IPS-18a (cell line): ENCODE measurements around the gene CTTN.
"Not testable (repeated sequence)": the region's sequence is repeated elsewhere in the genome, so short reads cannot be mapped to it uniquely, and the experiment has no call there.

Source experiments
- H3K27ac ChIP-seq: one replicate; pipeline ENCODE4 v1.5.1; 2013; ENCODE audit warnings: low read length
- H3K27me3 ChIP-seq: one replicate; pipeline ENCODE4 v1.6.1; 2013; ENCODE audit warnings: mild to moderate bottlenecking, low read length; ENCODE audit not compliant: control insufficient read depth, insufficient read depth
- H3K36me3 ChIP-seq: one replicate; pipeline ENCODE4 v1.6.1; 2013; ENCODE audit warnings: low read depth, low read length; ENCODE audit not compliant: control insufficient read depth
- H3K4me1 ChIP-seq: one replicate; pipeline ENCODE4 v1.6.1; 2013; ENCODE audit warnings: low read depth, low read length; ENCODE audit not compliant: control insufficient read depth
- H3K4me3 ChIP-seq: one replicate; pipeline ENCODE4 v1.5.1; 2013; ENCODE audit warnings: low read length
- H3K9ac ChIP-seq: one replicate; pipeline ENCODE4 v1.6.1; 2013; ENCODE audit warnings: mild to moderate bottlenecking, low read length, moderate library complexity
- H3K9me3 ChIP-seq: one replicate; pipeline ENCODE4 v1.6.1; 2013; ENCODE audit warnings: low read depth, low read length; ENCODE audit not compliant: control insufficient read depth

Gene CTTN

GRCh38 chr11:70381872-70382861 is 16.2 kb upstream of the CTTN start:
- no peak overlapping the region for H3K9ac ChIP-seq
- no peaks in the 10 kb centered on the region for H3K27me3 ChIP-seq
- H3K36me3 ChIP-seq: peaks cover 26% of the 10 kb centered on the region
- H3K27ac ChIP-seq: no peak overlapping the region
- H3K9me3 ChIP-seq: no peaks in the 10 kb centered on the region
- no peak overlapping the region for H3K4me3 ChIP-seq
- H3K4me1 ChIP-seq: no peaks in the 10 kb centered on the region

DNA sequence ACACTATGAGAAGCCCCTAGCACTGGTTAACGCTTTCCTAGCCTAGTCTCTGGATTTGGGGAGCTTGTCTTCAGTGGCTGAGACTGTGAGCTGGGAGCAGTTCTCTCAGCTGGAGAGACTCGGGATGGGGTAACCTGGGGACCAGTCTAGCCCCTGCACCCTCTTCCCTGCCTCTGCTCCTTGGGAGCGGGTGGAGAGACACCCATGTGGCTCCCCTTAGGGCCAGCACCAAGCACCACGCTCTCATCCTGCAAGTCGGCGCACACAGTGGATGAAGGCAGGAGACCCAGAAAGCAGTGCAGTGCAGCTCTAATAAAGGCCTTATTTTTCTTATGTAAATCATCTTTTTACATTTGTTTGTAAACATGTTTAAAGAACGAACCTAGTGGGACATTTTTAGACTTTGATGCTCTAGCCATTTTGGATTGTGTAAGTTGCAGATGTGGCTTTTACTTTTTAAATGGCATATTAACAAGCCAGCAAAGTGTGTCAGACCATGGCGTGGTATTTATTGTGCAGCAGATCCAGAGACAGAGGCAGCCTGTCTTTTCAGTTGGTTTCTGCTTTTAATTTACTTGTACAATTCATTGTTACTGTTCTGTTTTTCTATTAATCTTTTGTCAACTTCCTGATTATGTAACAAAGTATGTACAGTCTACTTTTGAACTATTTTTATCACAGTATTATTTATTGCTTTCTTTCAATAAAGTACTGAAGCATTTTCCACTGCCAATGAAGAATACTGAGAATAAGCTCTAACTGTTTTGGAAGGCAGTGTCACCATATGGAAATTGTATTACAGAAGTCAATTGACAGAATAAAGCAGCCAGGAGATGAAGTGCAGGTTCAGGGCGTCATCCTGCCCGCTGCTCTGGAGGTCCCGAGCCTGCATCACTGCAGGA is 14.4 kb upstream of the CTTN start:
- H3K4me1 ChIP-seq: no peaks in the 10 kb centered on the region
- H3K36me3 ChIP-seq: peaks cover 11% of the 10 kb centered on the region
- H3K27ac ChIP-seq: no peak overlapping the region
- H3K9ac ChIP-seq: no peak overlapping the region
- H3K9me3 ChIP-seq: no peaks in the 10 kb centered on the region
- no peak overlapping the region for H3K4me3 ChIP-seq
- H3K27me3 ChIP-seq: no peaks in the 10 kb centered on the region

- Histone ChIP-seq H3K27ac (no peak overlapping the region), H3K27me3 (no peaks in the 10 kb centered on the region), H3K4me3 (no peak overlapping the region), H3K9me3 (no peaks in the 10 kb centered on the region), H3K4me1 (peaks cover 7% of the 10 kb centered on the region), H3K9ac (no peak overlapping the region), H3K36me3 (peaks cover 8% of the 10 kb centered on the region)
Observed at GRCh38 chr11:70384566-70385152, 13.7 kb upstream of the CTTN start.

DNA sequence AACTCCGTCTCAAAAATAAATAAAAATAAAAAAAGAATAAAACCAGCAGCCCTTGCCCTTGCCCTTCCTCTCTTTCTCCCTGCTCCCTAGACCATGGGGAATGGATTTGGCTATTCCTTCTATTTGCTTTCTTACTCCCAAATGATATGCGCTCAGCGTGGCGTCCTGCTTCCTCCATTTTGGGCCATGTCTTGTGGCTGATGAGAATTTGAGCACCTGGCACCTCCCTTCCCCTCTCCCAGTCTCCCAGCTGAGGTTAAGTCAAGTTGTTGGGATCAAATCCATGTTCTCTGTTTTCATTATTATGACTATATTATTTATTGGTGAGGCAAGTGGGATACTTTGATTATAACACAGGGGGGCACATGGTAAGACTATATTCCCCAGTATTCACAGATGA is 10.8 kb upstream of the CTTN start:
- Histone ChIP-seq H3K9ac (no peak overlapping the region), H3K9me3 (no peaks in the 10 kb centered on the region), H3K27me3 (no peaks in the 10 kb centered on the region), H3K36me3 (peaks cover 8% of the 10 kb centered on the region), H3K27ac (no peak overlapping the region), H3K4me3 (no peak overlapping the region), H3K4me1 (peaks cover 15% of the 10 kb centered on the region)

GRCh38 chr11:70389201-70389600 is 9.1 kb upstream of the CTTN start:
- Histone ChIP-seq H3K4me3 (no peak overlapping the region), H3K36me3 (peaks cover 8% of the 10 kb centered on the region), H3K9me3 (no peaks in the 10 kb centered on the region), H3K27me3 (no peaks in the 10 kb centered on the region), H3K9ac (no peak overlapping the region), H3K4me1 (peaks cover 15% of the 10 kb centered on the region), H3K27ac (no peak overlapping the region)

DNA sequence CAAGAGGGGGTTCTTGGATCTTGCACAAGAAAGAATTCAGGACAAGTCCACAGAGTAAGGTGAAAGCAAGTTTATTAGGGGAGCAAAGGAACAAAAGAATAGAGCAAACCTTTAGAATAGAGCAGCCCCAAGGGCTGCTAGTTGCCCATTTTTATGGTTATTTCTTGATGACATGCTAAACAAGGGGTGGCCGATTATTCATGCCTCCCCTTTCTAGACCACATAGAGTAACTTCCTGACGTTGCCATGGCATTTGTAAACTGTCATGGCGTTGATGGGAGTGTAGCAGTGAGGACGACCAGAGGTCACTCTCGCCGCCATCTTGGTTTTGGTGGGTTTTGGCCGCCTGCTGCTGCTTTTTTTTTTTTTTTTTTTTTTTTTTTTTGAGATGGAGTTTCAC is 7.4 kb upstream of the CTTN start:
- H3K4me1 ChIP-seq: peaks cover 15% of the 10 kb centered on the region
- not testable (repeated sequence) for H3K4me3 ChIP-seq, H3K9me3 ChIP-seq, H3K36me3 ChIP-seq, H3K27me3 ChIP-seq, H3K9ac ChIP-seq
- H3K27ac ChIP-seq: peak overlapping the region; percentile 52

DNA sequence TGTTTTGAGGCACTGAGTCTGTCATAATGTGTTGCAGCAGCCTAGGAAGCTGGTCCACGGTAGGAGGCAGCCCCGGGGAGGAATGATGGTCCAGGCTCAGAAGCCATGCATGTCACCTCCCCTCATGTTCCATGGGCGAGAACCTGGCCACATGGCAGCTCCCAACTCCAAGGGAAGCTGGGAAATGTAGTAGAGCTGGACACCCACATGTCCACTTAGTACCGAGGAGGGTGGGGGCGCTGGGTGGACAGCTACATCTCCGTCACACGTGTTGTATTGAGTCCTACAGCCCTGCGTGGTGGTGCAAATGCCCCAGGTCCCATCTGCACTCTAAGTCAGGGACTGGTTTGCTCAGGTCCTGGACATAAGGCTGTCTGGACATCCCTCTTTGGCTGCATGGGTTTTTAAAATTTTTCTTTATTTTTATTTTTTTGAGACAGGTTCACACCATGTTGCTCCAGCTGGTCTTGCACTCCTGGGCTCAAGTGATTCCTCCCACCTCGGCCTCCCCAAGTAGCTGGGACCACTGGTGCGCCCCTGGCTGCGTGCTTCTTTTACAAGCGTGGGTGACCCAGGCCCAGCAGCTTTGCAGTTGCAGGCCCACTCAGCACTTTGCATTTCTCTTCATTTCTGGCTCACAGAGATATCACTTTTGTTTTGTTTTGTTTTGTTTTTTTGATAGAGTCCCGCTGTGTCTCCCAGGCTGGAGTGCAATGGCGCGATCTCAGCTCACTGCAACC is 3.9 kb upstream of the CTTN start:
- Histone ChIP-seq H3K4me3 (no peak overlapping the region), H3K27me3 (no peaks in the 10 kb centered on the region), H3K4me1 (peaks cover 12% of the 10 kb centered on the region), H3K36me3 (peaks cover 9% of the 10 kb centered on the region), H3K9me3 (no peaks in the 10 kb centered on the region), H3K27ac (no peak overlapping the region), H3K9ac (no peak overlapping the region)

- no peaks in the 10 kb centered on the region for H3K27me3 ChIP-seq
- H3K9ac ChIP-seq: peak overlapping the region; percentile 76
- peaks cover 11% of the 10 kb centered on the region for H3K36me3 ChIP-seq
- H3K4me3 ChIP-seq: peak overlapping the region; percentile 71
- H3K27ac ChIP-seq: peak overlapping the region; percentile 1
- H3K9me3 ChIP-seq: no peaks in the 10 kb centered on the region
- H3K4me1 ChIP-seq: peaks cover 6% of the 10 kb centered on the region
Observed at GRCh38 chr11:70397336-70397982, 870 bp upstream of the CTTN start.

DNA sequence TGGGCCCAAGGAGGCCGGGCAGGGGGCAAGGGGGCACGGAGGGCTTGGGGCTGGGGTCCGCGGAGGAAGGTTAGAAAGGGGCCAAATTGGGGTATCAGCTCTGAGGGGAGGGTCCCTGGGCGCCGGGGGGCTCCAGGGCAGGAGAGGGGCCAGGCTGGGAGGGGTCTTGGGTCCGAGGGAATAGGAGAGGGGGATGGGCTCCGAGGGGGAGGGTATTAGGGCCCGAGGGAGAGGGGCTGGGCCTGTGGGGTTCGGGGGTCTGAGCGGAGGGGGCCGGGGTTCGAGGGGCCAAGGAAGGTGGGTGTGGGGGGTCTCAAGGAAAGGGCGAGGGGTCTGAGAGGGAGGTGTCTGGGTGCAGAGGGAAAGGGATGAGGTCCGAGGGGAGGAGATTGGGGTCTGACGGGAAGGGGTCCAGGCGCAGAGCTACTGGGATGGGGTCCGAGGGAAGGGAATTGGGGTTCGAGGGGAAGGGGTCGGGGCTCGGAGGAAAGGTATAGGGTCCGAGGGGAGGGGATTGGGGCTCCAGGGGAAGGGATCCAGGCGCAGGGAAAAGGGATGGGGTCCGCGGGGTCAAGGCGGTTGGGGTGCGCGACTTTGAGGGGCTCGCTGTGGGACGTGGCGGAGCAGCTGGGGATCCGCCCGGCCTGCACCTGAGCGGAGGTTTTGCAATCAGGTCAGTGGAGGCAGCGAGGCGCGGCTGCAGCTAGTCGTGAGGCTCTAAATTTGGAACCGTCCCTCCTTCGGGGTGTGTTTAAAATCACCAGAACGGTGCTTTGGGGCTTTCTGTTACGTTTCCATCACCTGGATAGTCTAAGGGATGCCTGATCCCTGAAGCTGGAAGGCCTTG is 728 bp downstream of the CTTN start:
- Histone ChIP-seq H3K9me3 (no peaks in the 10 kb centered on the region), H3K4me1 (peaks cover 6% of the 10 kb centered on the region), H3K36me3 (peaks cover 9% of the 10 kb centered on the region), H3K9ac (peak overlapping the region; percentile 76), H3K4me3 (peak overlapping the region; percentile 71), H3K27me3 (no peaks in the 10 kb centered on the region), H3K27ac (no peak overlapping the region)

DNA sequence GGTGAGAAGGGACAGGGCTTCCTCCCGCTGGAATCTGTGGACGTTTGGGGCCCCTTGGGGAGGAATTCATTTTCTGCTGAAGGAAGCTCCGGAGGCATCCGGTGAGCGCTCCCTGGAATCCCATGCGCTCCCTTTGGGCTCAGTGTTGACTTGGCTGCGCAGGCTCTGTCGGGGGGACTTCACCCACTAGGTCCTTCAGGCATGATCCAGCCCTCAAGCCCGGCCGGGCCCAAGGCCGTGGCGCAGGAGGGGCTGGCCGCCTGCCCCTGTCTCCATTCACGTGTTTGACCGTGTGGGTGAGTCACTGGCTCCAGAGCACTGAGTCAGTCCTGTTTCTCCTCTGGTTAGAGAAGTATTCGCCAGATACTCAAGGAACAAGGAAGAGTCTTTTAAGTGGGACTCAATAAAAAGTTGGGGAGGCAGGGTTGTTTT is 1.4 kb downstream of the CTTN start:
- H3K27me3 ChIP-seq: no peaks in the 10 kb centered on the region
- peak overlapping the region; percentile 76 for H3K9ac ChIP-seq
- H3K36me3 ChIP-seq: peaks cover 6% of the 10 kb centered on the region
- peaks cover 6% of the 10 kb centered on the region for H3K4me1 ChIP-seq
- peak overlapping the region; percentile 71 for H3K4me3 ChIP-seq
- H3K27ac ChIP-seq: no peak overlapping the region
- H3K9me3 ChIP-seq: no peaks in the 10 kb centered on the region
